AG04450 (cell line): Measurements from ENCODE around the gene TAS1R3. TPM values are rescaled to one million over a fixed set of nuclear protein-coding genes. Genes with fewer than 3 reads are reported as not detected.

Experiments used
- CTCF ChIA-PET: fragments of 300-600, 350-600 bp; formaldehyde crosslinking; extraction: SDS; loops from one replicate; lab custom pipeline; 2022; ENCODE audit warnings: antibody characterized with exemption, inconsistent platforms; lab: Charles Lee
- POLR2A ChIA-PET: fragments of 350-600 bp; formaldehyde crosslinking; extraction: SDS; loops from one replicate; lab custom pipeline; 2021; ENCODE audit warnings: antibody characterized with exemption, inconsistent platforms; lab: Yijun Ruan, JAX
- DNase-seq: peaks from one replicate; pipeline ENCODE4 v3.0.0-alpha.2; 2011; ENCODE audit warnings: low read depth, low spot score
- H3K27ac ChIP-seq: one replicate; pipeline ENCODE4 v1.5.1; 2012; ENCODE audit warnings: low read depth, low read length, control low read depth
- H3K27me3 ChIP-seq: one replicate; pipeline ENCODE4 v1.6.0; 2012; ENCODE audit warnings: low read length; ENCODE audit not compliant: control insufficient read depth, insufficient read depth
- H3K4me3 ChIP-seq: 2 replicates; pipeline ENCODE4 v1.5.1; 2011; ENCODE audit warnings: mild to moderate bottlenecking, low read depth, low read length, control low read depth
- H3K9me3 ChIP-seq: 2 replicates; pipeline ENCODE4 v1.5.1; 2012; ENCODE audit warnings: low read length; ENCODE audit not compliant: control insufficient read depth, insufficient read depth
- CTCF ChIP-seq: IDR thresholded peaks from 2 replicates; pipeline ENCODE4 v1.5.1; 2011; ENCODE audit warnings: low read depth, low read length, control low read depth, inconsistent platforms
- polyA plus RNA-seq: library from polyadenylated mRNA; depleted of rRNA; stranded (reverse); fragments of >200 nt; gene quantifications from 2 replicates; pipeline ENCODE4 v1.2.3, GENCODE V29; 2011

Gene TAS1R3
- polyA plus RNA-seq, 1 experiment = 0.10 TPM

- CTCF ChIA-PET = no interaction called here
- Histone ChIP-seq H3K27ac (peak overlapping the region; percentile 99), H3K27me3 (no peaks in the 10 kb centered on the region), H3K9me3 (no peaks in the 10 kb centered on the region; the same call in 1 of the 2 replicates), H3K4me3 (peak overlapping the region; percentile 84)
- no peak for DNase-seq
- POLR2A ChIA-PET = interaction anchor here (0.9 to 2.4 kb wide), 3 partner anchors 10 to 17 kb away, joined by 3 to 16 read pairs (median 7); partner anchors contain the start of gene AURKAIP1
- TF ChIP-seq CTCF = no peak
Measured at GRCh38 chr1:1357871-1358432, 26.9 kb downstream of the TAS1R3 start.

- POLR2A ChIA-PET = interaction anchor here (1.0 to 2.4 kb wide), 3 partner anchors 11 to 16 kb away, joined by 5 to 16 read pairs (median 7); partner anchors contain the start of gene AURKAIP1
- TF ChIP-seq CTCF = no peak
- no peaks in the 10 kb centered on the region; the same call in 1 of the 2 replicates for H3K9me3 ChIP-seq
Measured at GRCh38 chr1:1358433-1359271, 27.6 kb downstream of the TAS1R3 start, which contains the start of gene MXRA8. MXRA8 (minus strand) TSS chr1:1358555; CDS start chr1:1358504, 51 bp downstream.

GRCh38 chr1:1359308-1359663 is 28.2 kb downstream of the TAS1R3 start:
- peak overlapping the region; percentile 99 for H3K27ac ChIP-seq
- ChIA-PET CTCF (no interaction called here), POLR2A (interaction anchor here (0.5 to 2.4 kb wide), 3 partner anchors 13 to 63 kb away, joined by 5 to 16 read pairs (median 7); partner anchors contain the start of gene AURKAIP1)
- no peaks in the 10 kb centered on the region; the same call in 1 of the 2 replicates for H3K9me3 ChIP-seq
- DNase-seq = peak; percentile 47
- H3K27me3 ChIP-seq = no peaks in the 10 kb centered on the region
- H3K4me3 ChIP-seq = peak overlapping the region; percentile 84
- no peak for TF ChIP-seq CTCF

More at GRCh38 chr1:1358433-1359271, 27.6 kb downstream of the TAS1R3 start, which contains the start of gene MXRA8:
- peak; percentile 58 for DNase-seq
- H3K27ac ChIP-seq = peak within 1 kb of the TSS; percentile 99
- peak within 1 kb of the TSS; percentile 84 for H3K4me3 ChIP-seq
- H3K27me3 ChIP-seq = no peaks in the 10 kb centered on the region
- CTCF ChIA-PET = no interaction called here

GRCh38 chr1:1359664-1360468 is 28.8 kb downstream of the TAS1R3 start:
- TF ChIP-seq CTCF = no peak
- CTCF ChIA-PET = no interaction called here
- Histone ChIP-seq H3K9me3 (no peaks in the 10 kb centered on the region; the same call in 1 of the 2 replicates), H3K27me3 (no peaks in the 10 kb centered on the region), H3K27ac (peak overlapping the region; percentile 99), H3K4me3 (peak overlapping the region; percentile 4; the same call in 1 of the 2 replicates)
- DNase-seq = no peak
- POLR2A ChIA-PET = interaction anchor here (0.5 to 0.7 kb wide), 2 partner anchors 15 to 62 kb away, joined by 3 to 7 read pairs; partner anchors contain the start of gene AURKAIP1
